Kidney glomerular epithelial cell (primary cell): ENCODE results near the gene MOB3B.

Source experiments
- DNase-seq: peaks from one replicate; lab custom pipeline; 2025; lab: John Stamatoyannopoulos, UW

MOB3B gene

DNA sequence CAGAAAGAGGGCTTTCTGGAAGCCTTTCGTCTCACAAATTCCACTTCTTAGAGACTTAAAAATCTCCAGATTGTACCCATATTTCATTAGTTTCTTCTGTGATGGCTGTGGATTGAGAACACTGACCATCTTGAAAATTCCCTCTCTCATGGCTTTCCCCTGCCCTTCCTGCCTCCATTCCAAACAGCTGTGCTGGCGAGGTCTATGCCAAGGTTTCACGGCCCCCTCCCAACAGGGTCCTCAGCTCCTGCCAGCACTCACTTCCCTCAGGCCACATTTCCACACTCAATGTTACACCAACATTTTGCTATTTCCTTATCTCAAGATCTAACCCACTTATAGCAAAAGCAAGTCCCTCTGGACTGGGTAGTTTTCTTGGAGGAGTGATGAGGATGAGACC lies 192.4 kb downstream of the MOB3B start:
- DNase-seq, result no peak

DNA sequence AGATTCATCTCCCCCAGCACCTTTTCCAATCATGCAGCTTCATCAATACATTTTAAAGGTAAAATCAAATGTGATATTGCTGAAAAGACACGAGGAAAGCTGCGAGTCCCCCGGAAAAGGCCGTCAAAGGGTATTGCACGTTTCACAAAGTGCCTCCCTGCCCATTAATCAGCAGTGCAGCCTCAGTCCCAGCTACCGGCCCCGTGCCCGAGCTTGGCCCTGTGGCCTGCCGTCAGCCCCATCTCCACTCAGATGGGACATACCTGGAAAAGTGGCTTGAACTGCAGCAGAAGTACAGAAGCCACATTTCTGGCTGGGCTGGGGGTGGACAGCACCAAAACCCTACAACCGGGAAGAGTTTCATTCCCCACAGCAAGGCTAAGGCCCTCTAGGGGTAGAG lies 192.8 kb downstream of the MOB3B start:
- no peak for DNase-seq

DNA sequence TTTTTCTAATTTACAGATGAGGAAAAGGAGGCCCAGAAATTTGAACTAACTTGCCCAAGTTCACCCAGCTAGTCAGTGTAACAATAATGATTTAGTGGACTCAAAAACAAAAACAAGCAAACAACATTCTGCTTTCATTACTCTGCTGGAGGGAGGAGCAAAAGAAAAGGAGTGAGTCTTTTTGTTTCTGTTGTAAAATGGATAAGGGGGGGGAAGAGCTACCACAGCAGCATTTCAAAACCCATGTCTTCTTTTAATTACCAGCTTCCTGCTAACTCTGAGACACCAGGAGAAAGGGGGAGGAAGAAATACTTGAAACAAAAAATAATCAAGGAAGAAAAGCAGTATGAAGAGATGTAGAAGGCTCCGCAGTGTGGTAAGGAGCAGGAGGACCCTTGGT lies 193.5 kb downstream of the MOB3B start:
- no peak for DNase-seq

DNA sequence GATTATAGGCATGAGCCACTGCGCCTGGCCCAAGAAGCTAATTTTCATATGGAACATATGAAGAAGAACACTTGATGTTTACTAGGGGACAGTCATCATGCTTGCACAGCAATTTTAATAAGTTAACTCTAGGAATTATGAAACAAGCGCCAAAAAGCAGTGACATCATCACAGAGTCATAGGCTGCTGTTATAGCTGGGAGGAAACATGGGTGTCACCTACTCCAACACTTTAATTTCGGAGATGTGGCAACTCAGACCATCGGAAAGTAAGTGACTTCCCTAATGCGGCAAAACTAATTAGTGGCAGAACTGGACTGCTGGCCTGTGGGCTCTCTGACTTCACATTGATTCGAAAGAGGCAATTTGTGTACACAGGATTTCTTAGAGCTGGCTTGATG lies 194.5 kb downstream of the MOB3B start:
- DNase-seq, result no peak

DNA sequence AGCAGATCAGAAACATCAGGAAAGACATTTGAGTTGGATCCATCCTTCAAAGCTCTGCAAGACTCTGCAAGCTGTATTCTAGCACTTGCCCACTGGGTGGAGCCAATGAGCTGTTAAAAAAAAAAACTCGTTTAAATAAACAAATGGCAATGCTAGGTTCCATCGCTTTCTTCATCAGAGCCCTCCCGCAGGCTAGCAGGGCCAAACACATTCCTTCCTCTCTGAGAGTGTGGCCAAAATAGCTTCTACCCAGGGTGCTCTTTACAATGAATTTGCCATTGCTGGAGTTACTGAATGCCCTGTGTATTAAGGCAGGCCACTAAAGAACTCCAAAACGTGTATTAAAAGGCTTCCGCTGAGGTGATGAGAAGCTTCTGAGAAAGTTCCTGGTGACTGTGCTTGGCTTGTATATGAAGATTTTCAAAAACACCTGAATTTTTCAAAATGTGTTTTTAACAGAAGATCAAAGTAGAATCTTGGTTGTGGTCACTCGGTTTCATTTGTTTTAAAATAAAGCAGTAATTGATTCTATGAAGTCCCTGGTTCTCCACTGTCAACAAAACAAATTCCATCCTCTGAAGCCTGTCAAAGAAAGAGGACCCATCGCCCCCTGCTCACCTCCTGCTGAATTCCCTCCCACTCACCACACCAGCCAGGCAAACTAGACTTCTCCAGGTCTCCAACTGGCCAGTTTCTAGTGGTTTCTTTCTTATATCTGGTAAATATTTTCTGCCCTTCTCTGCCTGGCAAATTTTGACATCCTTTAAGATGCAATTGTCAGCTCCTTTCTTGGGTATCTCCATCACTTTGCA lies 196.2 kb downstream of the MOB3B start:
- DNase-seq, result peak; percentile 72

DNA sequence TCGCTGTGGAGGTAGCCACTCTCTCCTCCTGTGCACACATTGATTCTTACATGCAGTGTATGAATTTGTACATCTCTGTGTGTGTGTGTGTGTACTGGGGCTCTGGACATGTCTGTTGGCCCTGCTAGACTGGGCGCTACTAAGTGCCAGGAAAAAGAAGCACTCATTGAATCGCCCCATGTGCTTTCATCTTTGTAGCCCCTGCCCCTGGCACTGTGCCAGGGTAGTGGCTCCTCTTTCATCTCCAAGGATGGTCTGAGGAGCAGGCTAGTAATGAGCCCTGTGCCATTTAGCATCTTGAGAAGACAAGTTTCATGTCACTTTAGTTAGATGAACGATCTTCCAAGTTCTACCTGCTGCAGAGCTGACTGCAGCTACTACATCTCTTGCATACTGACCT lies 198.2 kb downstream of the MOB3B start:
- DNase-seq, result no peak

DNA sequence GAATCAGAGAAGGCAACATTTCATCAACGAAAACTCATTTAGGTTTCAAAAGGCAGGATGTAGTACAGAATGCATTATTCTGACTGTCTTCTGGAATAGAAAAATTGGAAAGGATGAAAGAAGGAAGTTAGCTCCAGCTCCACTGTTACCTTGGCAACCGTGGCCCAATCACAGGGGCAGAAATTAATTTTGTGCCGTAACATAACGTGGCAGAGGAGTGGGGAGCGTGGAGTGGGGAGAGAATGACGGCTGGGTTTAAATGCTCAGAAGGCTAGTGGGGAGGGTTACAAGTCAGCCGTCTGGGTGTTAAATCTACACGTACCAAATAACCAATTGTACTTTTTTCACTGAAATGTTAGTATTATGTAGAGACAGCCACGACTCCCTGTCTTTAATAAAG lies 200.3 kb downstream of the MOB3B start:
- no peak for DNase-seq

DNA sequence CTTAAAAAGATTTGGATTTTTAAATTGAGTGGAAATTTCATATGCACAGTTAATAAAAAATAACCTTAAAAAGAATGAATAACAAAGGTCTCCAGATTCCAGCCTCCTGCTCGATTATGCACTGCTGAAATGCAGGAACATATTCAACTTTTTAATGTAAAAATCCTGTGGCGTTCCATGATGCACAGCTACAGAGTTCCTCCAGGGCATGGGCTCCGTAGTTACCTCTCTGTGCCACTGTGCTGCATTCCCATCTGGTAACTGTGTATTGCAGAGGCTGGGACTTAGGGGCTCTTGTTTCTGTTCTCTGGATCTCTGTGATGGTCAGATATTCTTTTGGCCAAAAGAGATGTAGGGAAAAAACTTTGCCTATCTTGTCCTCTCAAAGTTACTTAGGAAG lies 201.1 kb downstream of the MOB3B start:
- DNase-seq, result no peak

DNA sequence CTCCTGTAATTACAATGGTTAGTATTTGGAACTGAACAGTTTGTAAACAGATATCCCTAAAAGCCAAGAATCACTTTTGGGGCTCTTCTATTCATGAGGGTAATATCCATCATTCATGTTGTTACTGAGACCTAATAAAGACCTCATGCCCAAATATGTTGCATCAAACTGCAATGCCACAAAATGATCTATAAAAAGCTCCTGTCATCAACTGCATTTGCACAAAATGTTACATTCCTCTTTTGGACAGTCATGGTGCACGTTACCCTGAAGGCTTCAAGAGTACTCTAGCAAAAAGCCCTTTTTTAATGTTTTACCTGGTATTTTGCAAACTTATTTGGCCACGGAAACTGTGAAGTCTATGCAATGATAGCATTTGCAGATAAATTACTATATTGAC lies 218.4 kb downstream of the MOB3B start:
- DNase-seq, result no peak

DNA sequence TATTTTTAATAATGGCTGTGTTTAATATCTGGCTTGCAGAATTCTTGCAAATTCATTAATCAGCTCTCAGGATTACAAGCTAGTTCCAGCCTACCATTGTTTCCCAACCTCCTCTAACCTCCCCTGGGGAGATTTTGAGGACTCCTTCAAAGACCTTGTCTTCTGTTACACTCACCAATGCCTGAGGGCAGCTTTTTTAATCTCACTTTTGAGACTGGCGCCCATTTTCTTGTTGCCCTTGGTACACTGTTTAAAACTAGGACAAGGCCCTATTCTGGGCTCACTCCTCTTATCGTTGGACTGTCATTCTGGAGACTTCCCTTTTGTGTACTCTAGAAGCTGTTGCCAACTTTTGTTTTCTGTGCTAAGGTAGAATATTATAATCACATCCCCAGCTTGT lies 219.0 kb downstream of the MOB3B start:
- DNase-seq, result no peak

DNA sequence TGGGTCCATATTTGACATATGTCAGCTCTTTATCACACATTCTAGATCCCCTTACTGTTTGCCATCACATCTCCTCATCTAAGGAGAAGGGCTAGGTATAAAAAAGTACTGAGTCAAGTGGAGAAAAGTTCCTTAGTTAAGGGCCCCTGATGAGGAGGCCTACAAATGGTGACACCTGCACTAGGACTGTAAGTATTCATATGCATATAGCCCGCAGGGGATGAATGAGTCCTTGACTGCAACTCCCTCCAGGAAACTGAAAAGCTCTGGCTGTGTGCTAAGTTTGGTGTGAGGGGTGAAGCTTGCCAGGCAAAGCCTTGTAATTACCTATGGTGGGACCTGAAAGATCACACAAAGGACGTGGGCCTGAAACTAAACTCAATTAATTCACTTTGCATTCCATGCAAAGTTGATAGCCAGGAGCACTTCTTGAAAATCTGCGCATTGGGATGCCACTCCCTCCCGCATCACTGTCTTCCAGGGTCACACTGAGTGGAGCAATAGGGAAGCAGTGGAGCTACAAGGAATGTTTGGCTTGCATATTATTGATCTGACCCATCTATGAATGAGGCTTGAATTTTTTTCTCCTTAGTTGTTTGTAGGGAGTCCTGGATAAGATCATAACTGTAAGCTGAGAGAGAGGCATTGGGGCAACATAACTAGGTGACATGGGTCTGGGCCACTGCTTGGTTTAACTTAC lies 220.8 kb downstream of the MOB3B start:
- no peak for DNase-seq

DNA sequence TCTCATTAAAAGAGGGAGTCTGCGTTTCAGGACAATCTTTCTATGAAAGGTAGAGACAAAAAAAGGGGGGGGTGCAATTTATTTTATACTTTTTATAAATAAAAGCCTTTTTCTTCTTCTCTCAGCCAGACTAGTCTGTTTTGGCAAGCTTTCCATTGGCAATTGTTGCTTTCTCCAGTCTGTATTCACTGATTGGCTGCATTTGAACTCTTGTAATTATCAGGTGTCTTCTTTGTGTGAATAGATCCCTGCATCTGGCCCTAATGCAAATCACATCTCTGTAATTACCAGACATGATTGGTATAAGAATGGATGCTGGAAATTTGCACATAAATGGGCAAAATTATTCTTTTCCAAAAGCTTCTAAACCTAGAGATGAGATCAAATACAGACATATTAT lies 225.1 kb downstream of the MOB3B start:
- no peak for DNase-seq

DNA sequence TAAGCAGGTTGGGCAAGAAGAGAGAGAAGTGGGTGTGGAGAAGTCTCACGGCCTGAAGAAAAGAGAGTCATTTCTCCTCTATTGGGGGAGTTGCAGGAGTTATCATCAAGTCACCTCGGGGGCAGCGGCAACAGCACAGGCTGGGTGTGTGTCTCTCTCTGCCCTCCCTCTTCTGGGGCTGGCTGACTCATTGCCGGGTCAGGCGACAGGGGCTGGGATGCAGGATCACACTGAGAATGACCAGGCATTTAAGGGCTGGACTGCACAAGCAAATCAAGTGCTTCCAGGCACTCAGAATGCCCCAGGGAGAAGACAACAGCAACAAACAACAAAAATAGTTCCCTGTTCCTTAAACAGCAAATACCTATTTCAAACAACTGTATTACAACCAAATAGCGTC lies 226.4 kb downstream of the MOB3B start:
- DNase-seq, result no peak

DNA sequence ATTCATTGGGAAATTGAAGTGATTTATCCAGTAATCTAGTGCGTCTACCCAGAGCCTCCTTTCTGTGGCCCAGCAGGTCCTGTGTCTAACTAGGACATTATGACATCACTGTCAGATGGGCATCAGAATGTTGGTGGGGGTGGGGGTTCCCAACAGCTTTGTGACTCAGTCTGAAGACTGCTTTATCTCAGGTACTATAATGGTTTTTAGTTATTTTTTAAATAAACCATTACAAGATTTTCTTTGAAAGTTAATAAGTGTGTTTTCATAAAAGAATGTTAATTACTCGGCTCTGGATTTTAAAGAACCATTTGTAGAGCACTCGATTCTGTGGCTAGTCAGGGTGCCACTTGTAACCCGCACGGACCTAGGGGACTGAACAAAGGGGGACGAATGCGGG lies 232.6 kb downstream of the MOB3B start, which contains the start of gene EQTN:
Gene EQTN, minus strand, starts transcription at position 101 of the 400 bp plus-strand sequence. Its CDS starts 95 bp downstream, at position 6.
- DNase-seq, result no peak

DNA sequence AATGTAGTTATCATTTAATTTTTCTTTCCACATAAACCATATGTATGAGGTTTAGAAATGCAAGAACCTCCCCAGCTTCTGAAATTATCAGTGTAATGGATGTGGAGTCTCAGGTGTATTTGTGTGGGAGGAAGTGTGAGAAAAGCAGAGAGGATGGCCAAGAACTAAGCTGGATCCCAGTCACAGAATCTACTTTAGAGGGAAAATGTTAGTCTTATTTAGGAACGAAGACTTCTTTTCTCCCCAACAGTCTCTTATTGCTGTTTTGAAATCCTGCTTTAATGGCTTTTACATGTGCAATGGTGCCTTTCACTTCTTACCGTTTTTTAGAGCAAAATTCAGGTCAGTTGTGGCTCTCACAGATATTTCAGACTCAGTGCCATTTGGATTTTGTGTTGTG lies 235.6 kb downstream of the MOB3B start:
- no peak for DNase-seq

DNA sequence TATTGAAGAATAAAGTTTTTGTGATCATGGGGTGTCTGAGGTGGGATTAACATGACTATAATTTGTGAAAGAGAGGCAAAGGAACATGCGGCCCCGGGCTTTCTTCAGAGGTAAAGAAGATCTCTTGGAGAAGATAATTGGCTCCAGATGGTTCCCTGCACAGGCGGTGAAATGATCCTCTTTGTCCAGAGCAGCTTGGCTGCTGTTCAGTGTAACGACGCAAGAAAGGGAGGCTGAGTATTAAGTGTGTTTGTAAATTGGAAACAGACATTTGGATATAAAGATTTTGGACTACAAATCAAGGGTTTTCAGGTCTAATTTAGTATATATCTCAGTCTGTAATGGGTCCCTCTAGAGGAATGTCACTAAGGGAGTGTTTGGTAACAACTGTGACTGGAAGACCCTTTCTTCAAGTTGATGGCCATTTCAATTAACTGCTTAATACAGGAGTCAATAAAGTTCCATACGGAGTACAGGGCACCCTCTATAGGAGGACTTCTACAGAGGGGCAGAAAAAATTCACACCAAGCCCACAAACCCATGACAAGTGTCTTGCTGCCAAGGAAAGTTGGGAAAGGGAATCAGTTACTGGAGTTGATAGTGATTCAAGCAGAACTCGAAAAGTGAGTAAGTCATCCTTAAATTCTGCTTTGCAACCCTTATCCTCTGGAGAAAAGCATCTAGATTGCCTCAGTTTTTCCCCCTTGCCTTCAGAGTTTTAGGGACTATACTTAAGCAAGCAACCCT lies 236.8 kb downstream of the MOB3B start:
- no peak for DNase-seq

DNA sequence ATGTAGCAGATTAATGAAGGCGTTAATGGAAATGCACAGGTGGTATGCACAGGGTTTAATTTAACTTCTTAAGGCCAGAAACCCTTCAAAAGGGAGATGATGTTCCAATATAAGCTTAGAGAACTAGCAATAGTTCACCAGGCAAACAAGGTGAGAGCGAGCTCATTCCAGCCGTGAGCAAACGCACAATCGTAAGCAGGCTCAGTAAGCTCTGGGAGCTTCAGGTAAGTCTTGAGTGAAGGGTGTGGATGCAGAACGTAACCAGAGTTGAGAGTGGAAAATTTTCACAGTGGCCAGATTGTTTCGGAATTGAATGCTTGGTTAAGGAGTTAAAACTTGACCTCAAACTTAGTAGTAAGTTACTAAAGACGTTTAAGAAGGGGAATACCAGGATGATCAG lies 238.3 kb downstream of the MOB3B start:
- no peak for DNase-seq

DNA sequence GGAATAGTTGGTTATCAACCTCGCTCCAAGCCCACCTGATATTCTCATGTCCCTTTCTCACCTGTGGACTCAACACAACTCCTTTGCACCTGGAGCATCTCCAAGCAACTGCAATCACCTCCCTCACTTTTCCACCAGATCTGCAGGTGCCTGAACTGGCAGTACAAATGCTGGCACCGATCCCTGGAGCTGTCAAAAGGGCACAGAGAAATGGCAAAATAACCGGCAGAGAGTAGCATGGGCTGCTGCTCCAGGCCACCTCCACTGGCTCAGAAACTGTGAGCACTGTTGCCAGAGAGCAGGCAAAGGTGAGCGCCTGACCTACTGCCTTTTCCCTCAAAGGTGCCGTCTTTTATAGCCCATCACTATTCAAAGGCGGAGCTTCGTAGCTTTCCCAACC lies 247.3 kb downstream of the MOB3B start:
- no peak for DNase-seq

DNA sequence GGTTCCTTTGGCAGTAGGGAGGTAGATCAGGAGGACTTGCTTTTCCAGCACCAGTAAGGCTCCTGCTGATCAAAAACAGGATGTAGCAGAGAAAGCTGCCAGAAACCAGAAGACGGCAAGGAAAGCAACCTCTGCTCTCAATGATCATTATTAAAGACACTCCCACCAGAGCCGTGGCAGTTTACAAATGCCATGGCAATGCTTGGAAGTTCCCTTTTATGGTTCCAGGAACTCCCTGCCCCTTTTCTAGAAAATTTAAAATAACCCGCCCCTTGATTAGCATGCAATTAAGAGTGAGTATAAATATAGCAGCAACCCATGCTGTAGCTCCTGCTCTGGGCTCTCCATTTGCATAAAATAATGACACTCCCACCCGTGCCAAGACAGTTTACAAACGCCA lies 248.8 kb downstream of the MOB3B start:
- no peak for DNase-seq

DNA sequence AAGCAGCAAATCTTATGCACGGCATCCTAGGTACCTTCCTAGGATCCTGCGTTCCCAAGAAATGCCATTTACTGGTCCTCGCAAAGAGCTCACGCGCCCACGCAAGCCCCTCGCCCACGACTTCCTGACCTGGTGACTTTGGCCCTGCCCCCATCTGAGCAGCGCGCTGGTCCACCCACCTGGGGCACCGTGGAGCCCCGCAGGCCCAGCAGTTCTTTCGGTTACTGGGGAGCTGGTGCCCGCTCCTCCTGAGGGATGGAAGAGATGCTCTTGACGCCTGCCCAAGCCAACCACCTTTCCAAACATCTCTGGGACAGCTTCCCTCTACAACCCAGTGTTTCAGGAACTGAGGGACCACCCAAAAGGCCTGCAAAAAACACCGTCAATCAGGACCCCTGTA lies 249.4 kb downstream of the MOB3B start:
- no peak for DNase-seq

DNA sequence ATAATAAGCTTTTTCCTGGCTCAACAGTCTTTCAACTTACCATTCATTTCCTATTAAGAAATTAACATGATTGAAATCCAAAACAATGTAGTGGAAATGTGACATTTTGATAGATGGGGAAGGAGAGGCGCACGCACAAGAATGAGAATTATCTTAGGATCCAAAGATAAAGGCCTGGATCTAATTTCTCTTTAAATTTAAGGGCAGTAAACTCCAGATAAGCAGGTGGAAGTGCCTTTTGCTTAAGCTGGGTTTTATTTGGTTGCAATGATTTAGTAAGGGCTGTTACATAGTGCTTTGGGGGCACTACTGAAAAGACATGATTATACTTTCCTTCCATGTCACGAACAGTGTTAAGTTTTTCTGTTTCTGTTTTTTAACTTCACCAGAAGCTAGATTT lies 250.0 kb downstream of the MOB3B start:
- no peak for DNase-seq

DNA sequence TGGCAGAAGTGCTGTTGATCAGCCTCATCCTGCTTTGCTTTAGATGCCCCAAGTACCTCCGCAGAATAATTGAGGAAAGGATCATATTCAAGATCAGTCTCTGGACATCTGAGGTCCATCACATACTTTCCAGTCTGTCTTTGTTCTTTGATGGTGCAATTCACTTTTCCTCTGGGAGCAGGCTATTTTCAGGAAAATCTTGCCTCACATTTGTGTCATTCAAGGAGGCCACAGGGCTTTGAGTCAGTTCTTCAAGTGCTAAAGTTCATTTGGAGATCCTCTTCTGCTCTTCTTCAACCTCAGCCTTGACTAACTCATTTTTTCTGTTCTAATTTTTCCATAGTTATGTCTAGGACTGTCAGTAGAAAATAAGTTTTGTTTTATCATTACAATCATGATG lies 251.2 kb downstream of the MOB3B start:
- DNase-seq, result no peak
